Effector memory CD4-positive, alpha-beta T cell (primary cell): ENCODE data around the gene MED29.
"Not testable (repeated sequence)": the region's sequence is repeated elsewhere in the genome, so short reads cannot be mapped to it uniquely, and the experiment has no call there.

Experiments used
- DNase-seq, 3 donors: peaks; one replicate each; pipeline ENCODE4 v3.0.0-alpha.2; 2020
- H3K27ac ChIP-seq: 2 replicates; pipeline ENCODE4 v1.7.0; 2013; ENCODE audit warnings: mild to moderate bottlenecking, low read length, moderate library complexity; ENCODE audit not compliant: insufficient read depth, poor library complexity, severe bottlenecking
- H3K27me3 ChIP-seq: replicated peaks from 2 replicates; pipeline ENCODE4 v1.7.0; 2013; ENCODE audit warnings: mild to moderate bottlenecking, low read length; ENCODE audit not compliant: insufficient read depth, control insufficient read depth, poor library complexity, severe bottlenecking
- H3K36me3 ChIP-seq: 2 replicates; pipeline ENCODE4 v1.7.0; 2013; ENCODE audit warnings: mild to moderate bottlenecking, low read length, moderate library complexity; ENCODE audit not compliant: control insufficient read depth, insufficient read depth
- H3K4me1 ChIP-seq: 2 replicates; pipeline ENCODE4 v1.7.0; 2013; ENCODE audit warnings: low read length, mild to moderate bottlenecking; ENCODE audit not compliant: control insufficient read depth, insufficient read depth, poor library complexity, severe bottlenecking
- H3K4me3 ChIP-seq: 2 replicates; pipeline ENCODE4 v1.7.0; 2013; ENCODE audit warnings: low read length, low read depth, mild to moderate bottlenecking; ENCODE audit not compliant: insufficient read depth, poor library complexity, severe bottlenecking
- H3K9me3 ChIP-seq: 2 replicates; pipeline ENCODE4 v1.7.0; 2013; ENCODE audit warnings: mild to moderate bottlenecking, low read length, moderate library complexity; ENCODE audit not compliant: control insufficient read depth

Gene MED29

DNA sequence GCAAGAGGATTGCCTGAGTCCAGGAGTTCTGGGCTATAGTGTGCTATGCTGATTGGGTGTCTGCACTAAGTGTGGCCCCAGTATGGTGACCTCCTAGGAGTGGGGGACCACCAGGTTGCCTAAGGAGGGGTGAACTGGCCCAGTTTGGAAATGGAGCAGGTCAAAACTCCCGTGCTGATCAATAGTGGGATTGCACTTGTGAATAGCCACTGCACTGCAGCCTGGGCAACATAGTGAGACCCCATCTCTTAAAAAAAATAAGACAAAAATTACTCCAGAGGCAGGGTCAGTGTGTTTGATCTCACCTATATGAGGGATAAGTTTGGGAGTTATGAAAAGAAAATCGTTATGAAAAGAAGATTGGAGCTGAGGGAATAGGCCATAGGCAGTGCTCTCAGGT, 22.0 kb upstream of the MED29 start:
- peaks cover 34% of the 10 kb centered on the region for H3K36me3 ChIP-seq

DNA sequence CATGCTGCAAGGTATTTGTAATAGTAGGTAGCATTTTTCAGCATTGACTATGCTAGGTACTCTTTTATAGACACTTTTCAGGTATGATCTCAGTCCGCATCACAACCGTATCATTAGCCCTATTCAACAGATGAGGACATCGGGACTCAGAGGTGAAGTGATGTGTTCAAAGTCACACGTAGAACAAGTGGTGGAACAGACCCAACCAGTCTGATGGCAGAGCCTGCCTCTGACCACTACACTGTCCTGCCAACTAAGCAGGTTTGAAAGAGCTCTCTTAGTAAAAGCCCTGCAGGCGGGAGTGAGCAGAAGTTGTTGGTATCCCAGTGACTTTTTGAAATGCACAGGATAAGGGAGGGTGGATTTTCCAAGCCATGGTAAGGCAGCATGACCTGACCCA, 20.4 kb upstream of the MED29 start:
- H3K4me3 ChIP-seq: no peak overlapping the region
- no peaks in the 10 kb centered on the region for H3K27me3 ChIP-seq
- peaks cover 44% of the 10 kb centered on the region for H3K36me3 ChIP-seq
- H3K27ac ChIP-seq: no peak overlapping the region
- H3K4me1 ChIP-seq: no peaks in the 10 kb centered on the region
- no peaks in the 10 kb centered on the region for H3K9me3 ChIP-seq
- no peak for DNase-seq

More for the DNA sequence above, 22.0 kb upstream of the MED29 start:
- DNase-seq: no peak
- H3K4me1 ChIP-seq: no peaks in the 10 kb centered on the region
- H3K27ac ChIP-seq: no peak overlapping the region
- H3K4me3 ChIP-seq: no peak overlapping the region
- H3K27me3 ChIP-seq: no peaks in the 10 kb centered on the region
- H3K9me3 ChIP-seq: no peaks in the 10 kb centered on the region

- no peak overlapping the region for H3K4me3 ChIP-seq
- no peak overlapping the region for H3K27ac ChIP-seq
- H3K36me3 ChIP-seq: peaks cover 59% of the 10 kb centered on the region
Measured at GRCh38 chr19:39372047-39372802, 19.0 kb upstream of the MED29 start.

GRCh38 chr19:39372941-39373340, 18.2 kb upstream of the MED29 start:
- Histone ChIP-seq H3K4me3 (no peak overlapping the region), H3K9me3 (no peaks in the 10 kb centered on the region), H3K36me3 (peaks cover 66% of the 10 kb centered on the region), H3K27ac (no peak overlapping the region), H3K4me1 (no peaks in the 10 kb centered on the region), H3K27me3 (no peaks in the 10 kb centered on the region)
- no peak for DNase-seq

More at GRCh38 chr19:39372047-39372802, 19.0 kb upstream of the MED29 start:
- Histone ChIP-seq H3K4me1 (no peaks in the 10 kb centered on the region), H3K9me3 (no peaks in the 10 kb centered on the region), H3K27me3 (no peaks in the 10 kb centered on the region)
- DNase-seq: no peak

- Histone ChIP-seq H3K4me1 (no peaks in the 10 kb centered on the region), H3K27me3 (no peaks in the 10 kb centered on the region), H3K27ac (no peak overlapping the region), H3K9me3 (no peaks in the 10 kb centered on the region), H3K36me3 (peaks cover 80% of the 10 kb centered on the region), H3K4me3 (no peak overlapping the region)
- DNase-seq: no peak
Measured at GRCh38 chr19:39375929-39376328, 15.2 kb upstream of the MED29 start.

DNA sequence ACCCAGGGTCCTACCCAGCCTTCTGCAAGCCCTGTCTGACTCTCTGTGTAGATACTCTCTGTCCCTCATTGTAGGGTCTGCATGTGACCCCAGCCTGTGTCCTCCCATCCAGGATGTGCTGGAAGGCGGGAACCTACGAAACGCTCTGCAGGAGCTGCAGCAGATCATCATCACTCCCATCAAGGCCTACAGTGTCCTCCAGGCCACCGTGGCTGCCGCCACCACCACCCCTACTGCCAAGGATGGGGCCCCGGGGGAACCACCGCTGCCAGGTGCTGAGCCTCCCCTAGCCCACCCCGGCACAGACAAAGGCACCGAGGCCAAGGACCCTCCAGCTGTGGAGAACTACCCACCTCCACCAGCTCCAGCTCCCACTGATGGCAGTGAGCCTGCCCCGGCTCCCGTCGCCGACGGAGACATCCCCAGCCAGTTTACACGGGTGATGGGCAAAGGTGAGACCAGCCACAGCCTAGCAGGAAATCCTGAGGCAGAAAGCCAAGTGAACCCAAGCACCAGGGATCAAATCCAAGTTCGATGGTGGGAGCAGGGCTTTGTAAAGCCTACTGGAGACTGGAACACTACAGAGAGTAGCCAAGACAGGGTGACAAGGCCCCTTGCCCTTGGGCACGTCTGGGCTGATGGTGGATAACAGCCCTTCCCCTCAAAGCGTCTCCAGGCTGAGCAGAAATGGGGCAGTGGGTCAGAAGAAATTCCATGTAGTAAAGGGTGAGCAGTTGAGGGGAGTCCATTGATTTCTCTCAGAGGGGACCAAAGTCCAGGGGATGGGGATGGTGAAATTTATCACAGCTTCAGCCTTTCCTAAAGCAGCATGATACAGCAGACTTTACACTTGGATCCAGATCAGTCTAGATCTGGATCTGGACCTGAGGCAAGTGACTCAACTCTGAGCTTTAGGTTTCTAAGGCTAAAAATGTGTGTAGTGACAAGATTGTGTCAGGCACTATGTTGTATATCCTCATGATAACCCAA, 13.5 kb upstream of the MED29 start:
- Histone ChIP-seq H3K27ac (no peak overlapping the region), H3K4me3 (no peak overlapping the region), H3K4me1 (no peaks in the 10 kb centered on the region), H3K36me3 (peaks cover 80% of the 10 kb centered on the region), H3K27me3 (no peaks in the 10 kb centered on the region), H3K9me3 (no peaks in the 10 kb centered on the region)
- no peak for DNase-seq

- not testable (repeated sequence) for DNase-seq, H3K9me3 ChIP-seq, H3K4me3 ChIP-seq, H3K4me1 ChIP-seq, H3K27ac ChIP-seq, H3K27me3 ChIP-seq
- H3K36me3 ChIP-seq: peaks cover 86% of the 10 kb centered on the region
Measured at GRCh38 chr19:39379366-39379765, 11.8 kb upstream of the MED29 start.

GRCh38 chr19:39379865-39380396, 11.2 kb upstream of the MED29 start:
- Histone ChIP-seq H3K4me1 (no peaks in the 10 kb centered on the region), H3K27me3 (no peaks in the 10 kb centered on the region), H3K4me3 (no peak overlapping the region), H3K36me3 (peaks cover 86% of the 10 kb centered on the region), H3K27ac (no peak overlapping the region), H3K9me3 (no peaks in the 10 kb centered on the region)
- no peak for DNase-seq

DNA sequence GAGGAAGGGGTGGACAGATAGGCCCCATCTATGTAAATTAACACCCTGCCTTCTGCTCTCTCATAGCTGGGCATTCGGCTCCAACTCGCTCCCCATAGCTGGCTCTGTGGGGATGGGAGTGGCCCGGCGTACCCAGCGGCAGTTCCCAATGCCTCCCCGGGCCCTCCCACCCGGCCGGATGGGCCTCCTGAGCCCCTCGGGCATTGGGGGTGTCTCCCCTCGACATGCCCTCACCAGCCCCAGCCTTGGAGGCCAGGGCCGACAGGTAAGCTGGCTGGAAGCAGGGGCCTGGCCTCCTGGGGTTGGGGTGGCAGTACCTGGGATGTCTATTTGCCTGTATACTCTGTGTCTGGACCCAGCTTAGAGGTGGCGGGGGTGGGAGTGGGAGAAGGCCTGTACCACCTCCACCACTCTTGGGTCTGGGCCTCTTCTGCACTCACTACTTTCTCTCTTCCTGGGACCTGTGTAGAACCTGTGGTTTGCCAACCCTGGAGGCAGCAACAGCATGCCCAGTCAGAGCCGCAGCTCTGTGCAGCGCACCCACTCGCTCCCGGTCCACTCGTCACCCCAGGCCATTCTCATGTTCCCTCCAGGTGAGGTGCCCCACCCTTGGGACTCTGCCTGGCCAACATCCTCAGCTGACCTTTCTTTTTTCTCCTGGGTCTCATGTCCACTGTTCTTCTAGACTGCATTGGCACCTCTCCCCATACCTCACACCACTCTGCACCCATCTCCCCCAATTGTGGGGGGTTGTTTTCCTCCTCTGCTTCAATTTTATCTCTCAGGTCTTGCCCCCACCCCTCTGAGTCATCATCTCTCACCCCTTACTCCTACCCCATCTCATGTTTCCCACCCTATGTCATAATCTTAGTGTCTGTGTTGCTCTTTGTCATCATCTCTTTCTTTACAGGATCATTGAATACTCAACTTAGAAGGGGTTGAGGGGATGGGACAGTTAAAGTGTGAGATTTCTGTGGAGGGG, 10.4 kb upstream of the MED29 start:
- no peak overlapping the region for H3K4me3 ChIP-seq
- no peaks in the 10 kb centered on the region for H3K27me3 ChIP-seq
- H3K36me3 ChIP-seq: peaks cover 86% of the 10 kb centered on the region
- DNase-seq: no peak
- H3K27ac ChIP-seq: no peak overlapping the region
- H3K4me1 ChIP-seq: no peaks in the 10 kb centered on the region
- no peaks in the 10 kb centered on the region for H3K9me3 ChIP-seq
